ENCODE results near the gene ITGB5. TPM values are rescaled to one million over a fixed set of nuclear protein-coding genes. Genes with fewer than 3 reads are reported as not detected.

The ITGB5 gene
- total RNA-seq, 1 donor = 308 TPM

DNA sequence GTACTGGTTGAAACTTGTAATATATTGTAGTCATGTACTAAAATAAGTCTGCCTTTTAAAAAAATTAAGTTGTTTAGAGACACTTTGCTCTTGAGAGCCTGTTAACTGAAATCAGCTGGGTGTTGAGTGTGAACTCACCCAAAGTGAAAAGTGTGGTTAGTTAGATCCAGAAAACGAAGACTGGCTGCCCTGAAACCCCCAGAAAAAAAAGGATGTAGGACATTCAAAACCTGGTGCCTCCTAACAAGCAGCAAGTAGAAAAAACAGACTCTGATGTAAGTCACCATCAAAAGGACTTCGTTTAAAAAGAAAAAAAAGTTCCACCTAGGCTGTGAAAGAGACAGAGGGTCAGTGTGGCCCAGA, 116.1 kb downstream of the ITGB5 start:
- TF ChIP-seq, protein P1, sequence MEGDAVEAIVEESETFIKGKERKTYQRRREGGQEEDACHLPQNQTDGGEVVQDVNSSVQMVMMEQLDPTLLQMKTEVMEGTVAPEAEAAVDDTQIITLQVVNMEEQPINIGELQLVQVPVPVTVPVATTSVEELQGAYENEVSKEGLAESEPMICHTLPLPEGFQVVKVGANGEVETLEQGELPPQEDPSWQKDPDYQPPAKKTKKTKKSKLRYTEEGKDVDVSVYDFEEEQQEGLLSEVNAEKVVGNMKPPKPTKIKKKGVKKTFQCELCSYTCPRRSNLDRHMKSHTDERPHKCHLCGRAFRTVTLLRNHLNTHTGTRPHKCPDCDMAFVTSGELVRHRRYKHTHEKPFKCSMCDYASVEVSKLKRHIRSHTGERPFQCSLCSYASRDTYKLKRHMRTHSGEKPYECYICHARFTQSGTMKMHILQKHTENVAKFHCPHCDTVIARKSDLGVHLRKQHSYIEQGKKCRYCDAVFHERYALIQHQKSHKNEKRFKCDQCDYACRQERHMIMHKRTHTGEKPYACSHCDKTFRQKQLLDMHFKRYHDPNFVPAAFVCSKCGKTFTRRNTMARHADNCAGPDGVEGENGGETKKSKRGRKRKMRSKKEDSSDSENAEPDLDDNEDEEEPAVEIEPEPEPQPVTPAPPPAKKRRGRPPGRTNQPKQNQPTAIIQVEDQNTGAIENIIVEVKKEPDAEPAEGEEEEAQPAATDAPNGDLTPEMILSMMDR (IDR thresholded peaks at IDR 0.05; ENCODE audit: insufficient read depth, low read length) = no peak
- H3K4me3 ChIP-seq (ENCODE audit: low read depth, low read length) = no peak overlapping the region
- no peak for DNase-seq (ENCODE audit: low read depth)

DNA sequence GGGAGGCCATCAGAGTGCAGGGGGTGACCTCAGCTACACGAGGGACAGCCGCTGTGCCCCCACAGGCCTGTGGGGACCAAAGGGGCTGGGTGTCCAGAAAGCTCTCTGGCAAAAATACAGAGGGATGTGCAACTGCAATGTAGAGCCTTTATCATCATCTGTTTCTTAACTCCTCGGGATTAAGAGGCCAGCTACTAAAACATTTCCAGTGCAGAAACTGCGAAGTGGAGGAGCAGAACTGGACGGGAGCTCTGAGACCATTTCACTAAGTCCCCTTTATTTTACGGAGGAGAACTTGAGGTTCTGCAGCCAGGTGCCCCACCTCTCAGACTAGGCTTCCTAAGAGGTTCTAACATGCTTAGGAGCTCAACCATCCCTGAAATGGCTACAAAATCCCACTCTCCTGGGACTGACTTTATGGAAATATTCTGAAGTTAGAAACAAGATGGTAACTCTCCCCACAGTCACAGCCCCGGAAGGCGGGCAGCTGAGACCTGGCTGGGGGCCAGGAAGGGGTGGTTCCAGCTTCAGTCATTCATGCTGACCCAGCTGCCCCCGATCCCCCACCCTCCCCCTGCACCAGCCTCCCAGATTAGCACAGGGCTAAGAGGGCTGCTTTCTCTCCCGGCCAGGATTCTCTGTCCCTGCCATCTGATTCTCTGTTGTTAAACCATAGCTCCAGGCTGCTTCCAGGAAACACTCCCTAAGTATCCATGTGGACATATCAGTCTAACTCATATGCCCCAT, 116.7 kb downstream of the ITGB5 start:
- DNase-seq (ENCODE audit: low read depth) = no peak
- TF ChIP-seq, protein P1 (IDR thresholded peaks at IDR 0.05; ENCODE audit: insufficient read depth, low read length) = no peak
- H3K4me3 ChIP-seq (ENCODE audit: low read depth, low read length) = no peak overlapping the region

DNA sequence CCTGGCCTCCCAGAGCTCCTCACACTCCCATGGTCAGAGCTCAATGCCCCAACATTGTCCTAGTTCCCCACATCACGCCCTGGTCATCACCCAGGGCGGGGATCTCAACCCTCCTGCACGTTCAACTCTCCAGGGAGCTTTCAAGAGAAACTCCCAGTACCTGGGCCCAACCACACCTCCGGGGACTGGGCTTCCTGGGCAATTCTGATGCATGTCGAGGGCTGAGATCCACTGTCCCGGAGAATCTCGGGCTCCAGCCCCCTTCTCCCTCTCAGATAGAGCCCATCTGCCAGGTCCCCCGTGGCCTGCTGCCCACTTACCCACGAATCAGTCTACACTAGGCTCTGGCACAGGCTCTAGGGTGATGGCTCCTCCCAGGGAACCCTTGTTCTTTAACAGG, 117.7 kb downstream of the ITGB5 start:
- DNase-seq (ENCODE audit: low read depth) = no peak
- H3K4me3 ChIP-seq (ENCODE audit: low read depth, low read length) = no peak overlapping the region
- TF ChIP-seq, protein P1 (IDR thresholded peaks at IDR 0.05; ENCODE audit: insufficient read depth, low read length) = no peak

DNA sequence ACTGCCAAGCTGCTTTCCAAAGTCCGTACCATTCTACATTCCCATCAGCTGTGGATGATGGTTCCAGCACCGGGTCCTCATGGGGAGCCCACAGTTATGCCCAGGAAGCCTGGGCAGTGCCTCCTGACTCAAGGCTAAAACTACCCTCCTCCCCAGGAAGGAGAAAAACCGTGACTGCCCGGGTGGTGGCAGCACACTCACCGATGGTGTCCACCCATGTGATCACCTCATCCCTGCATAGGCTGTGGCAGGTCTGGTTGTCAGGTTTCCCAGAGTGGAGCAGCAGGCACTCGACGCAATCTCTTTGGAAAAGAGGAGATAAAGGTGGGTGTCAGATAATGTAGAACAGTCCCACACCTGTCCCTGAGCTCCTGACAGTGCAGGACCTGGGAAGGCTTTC, 118.4 kb downstream of the ITGB5 start:
- no peak for DNase-seq (ENCODE audit: low read depth)
- TF ChIP-seq, protein P1 (IDR thresholded peaks at IDR 0.05; ENCODE audit: insufficient read depth, low read length) = no peak
- H3K4me3 ChIP-seq (ENCODE audit: low read depth, low read length) = no peak overlapping the region

DNA sequence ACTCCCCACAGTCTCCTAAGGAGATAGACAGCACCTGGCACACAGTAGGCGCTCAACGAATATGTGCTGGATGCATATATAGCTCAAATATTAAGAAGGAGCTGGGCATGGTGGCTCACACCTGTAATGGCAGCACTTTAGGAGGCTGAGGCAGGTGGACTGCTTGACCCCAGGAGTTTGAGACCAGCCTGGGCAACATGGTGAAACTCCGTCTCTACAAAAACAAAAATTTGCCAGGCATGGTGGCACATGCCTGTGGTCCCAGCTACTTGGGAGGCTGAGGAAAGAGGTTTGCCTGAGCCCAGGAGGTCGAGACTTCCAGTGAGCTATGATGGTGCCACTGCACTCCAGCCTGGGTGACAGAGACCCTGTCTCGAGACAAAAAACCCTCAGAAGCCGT, 119.5 kb downstream of the ITGB5 start:
- no peak overlapping the region for H3K4me3 ChIP-seq (ENCODE audit: low read depth, low read length)
- DNase-seq (ENCODE audit: low read depth) = no peak
- TF ChIP-seq, protein P1 (IDR thresholded peaks at IDR 0.05; ENCODE audit: insufficient read depth, low read length) = no peak

DNA sequence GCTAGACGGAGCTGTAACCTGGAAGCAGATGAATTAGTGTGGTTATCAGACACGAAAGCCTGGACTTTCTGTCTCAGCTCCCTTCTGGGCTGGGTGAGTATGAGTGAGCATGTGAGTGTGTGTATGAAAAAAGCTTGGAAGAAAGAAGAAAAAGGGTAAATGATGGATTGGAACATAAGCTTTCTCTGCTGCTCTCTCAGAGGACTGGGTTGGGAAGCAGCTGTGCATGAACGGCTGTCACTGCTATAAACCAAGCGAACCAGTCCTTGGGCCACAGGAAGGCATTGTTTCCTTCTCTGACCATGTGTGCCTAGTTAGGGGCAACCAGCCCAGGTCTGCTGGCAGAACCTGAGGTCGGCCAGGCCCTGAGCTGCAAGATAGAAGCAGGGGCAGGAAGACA, 119.9 kb downstream of the ITGB5 start:
- H3K4me3 ChIP-seq (ENCODE audit: low read depth, low read length) = no peak overlapping the region
- TF ChIP-seq, protein P1 (IDR thresholded peaks at IDR 0.05; ENCODE audit: insufficient read depth, low read length) = no peak
- DNase-seq (ENCODE audit: low read depth) = no peak
